GM23338 (cell line): ENCODE results near the gene RNF128. TPM values are rescaled to one million over a fixed set of nuclear protein-coding genes. Genes with fewer than 3 reads are reported as not detected.
A peak's percentile ranks its signal among the peaks of the same experiment; 100 is the strongest.

Experiments
- ATAC-seq: fragments of 200-7000 bp; cut with Tn5 transposase; 3 replicates; pipeline ENCODE4 v1.9.1; 2020
- DNase-seq: peaks from one replicate; pipeline ENCODE4 v3.0.0-alpha.2; 2015; ENCODE audit warnings: low spot score
- H2AFZ ChIP-seq: fragments of 200-600 bp; sonication (generic); 2 replicates; pipeline ENCODE4 v1.8.0; 2016; ENCODE audit warnings: antibody characterized with exemption, mild to moderate bottlenecking, moderate library complexity
- H3F3A ChIP-seq: fragments of 200-600 bp; sonication (generic); replicated peaks from 2 replicates; pipeline ENCODE4 v1.8.0; 2017; ENCODE audit warnings: antibody characterized with exemption, mixed run types, low read depth
- H3K27ac ChIP-seq: fragments of 200-600 bp; sonication (generic); 2 replicates; pipeline ENCODE4 v1.6.1; 2016; ENCODE audit warnings: low read depth
- H3K27me3 ChIP-seq: fragments of 200-600 bp; sonication (generic); 2 replicates; pipeline ENCODE4 v1.8.0; 2016; ENCODE audit warnings: mild to moderate bottlenecking, mixed run types, moderate library complexity; ENCODE audit not compliant: insufficient read depth
- H3K36me3 ChIP-seq: fragments of 200-600 bp; sonication (generic); 2 replicates; pipeline ENCODE4 v1.8.0; 2016; ENCODE audit warnings: mild to moderate bottlenecking; ENCODE audit not compliant: insufficient read depth
- H3K4me1 ChIP-seq: fragments of 200-600 bp; sonication (generic); 2 replicates; pipeline ENCODE4 v1.8.0; 2016; ENCODE audit warnings: mild to moderate bottlenecking, moderate library complexity; ENCODE audit not compliant: insufficient read depth
- H3K4me2 ChIP-seq: fragments of 200-600 bp; sonication (generic); 2 replicates; pipeline ENCODE4 v1.7.1; 2017; ENCODE audit warnings: mixed run types
- H3K4me3 ChIP-seq: fragments of 200-600 bp; sonication (generic); 2 replicates; pipeline ENCODE4 v1.6.1; 2016; ENCODE audit warnings: mixed run types
- H3K79me2 ChIP-seq: fragments of 200-600 bp; sonication (generic); replicated peaks from 2 replicates; pipeline ENCODE4 v1.8.0; 2017; ENCODE audit warnings: mild to moderate bottlenecking; ENCODE audit not compliant: insufficient read depth
- H3K9me2 ChIP-seq: fragments of 200-600 bp; sonication (generic); 2 replicates; pipeline ENCODE4 v1.8.0; 2017; ENCODE audit not compliant: insufficient read depth
- H4K20me1 ChIP-seq: fragments of 200-600 bp; sonication (generic); replicated peaks from 2 replicates; pipeline ENCODE4 v1.8.0; 2017; ENCODE audit warnings: mild to moderate bottlenecking; ENCODE audit not compliant: insufficient read depth
- H3K27ac Mint-ChIP-seq: 2 replicates; pipeline ENCODE4 v1.8.0; 2020; ENCODE audit warnings: inconsistent platforms, mild to moderate bottlenecking, moderate library complexity, mixed read lengths
- H3K27me3 Mint-ChIP-seq: 3 replicates; pipeline ENCODE4 v1.8.0; 2022; ENCODE audit warnings: low read depth, mild to moderate bottlenecking, moderate library complexity, mixed read lengths, inconsistent platforms; ENCODE audit not compliant: insufficient read depth, poor library complexity
- H3K36me3 Mint-ChIP-seq: 3 replicates; pipeline ENCODE4 v1.8.0; 2021; ENCODE audit warnings: low read depth, mild to moderate bottlenecking, inconsistent platforms, moderate library complexity, mixed read lengths
- H3K4me1 Mint-ChIP-seq: 3 replicates; pipeline ENCODE4 v1.8.0; 2020; ENCODE audit warnings: mild to moderate bottlenecking, inconsistent platforms, mixed read lengths
- H3K4me3 Mint-ChIP-seq: 3 replicates; pipeline ENCODE4 v1.8.0; 2021; ENCODE audit warnings: moderate library complexity, mild to moderate bottlenecking, inconsistent platforms, mixed read lengths
- H3K9me3 Mint-ChIP-seq: 3 replicates; pipeline ENCODE4 v1.8.0; 2020; ENCODE audit warnings: moderate library complexity, mild to moderate bottlenecking, inconsistent platforms, mixed read lengths
- JUNB ChIP-seq: IDR thresholded peaks from one replicate; pipeline ENCODE4 v1.6.1; 2016; ENCODE audit warnings: antibody characterized with exemption; ENCODE audit not compliant: unreplicated experiment
- ZNF114 ChIP-seq: fragments of 250-450 bp; sonication (Bioruptor Pico); IDR thresholded peaks from 2 replicates; pipeline ENCODE4 v1.5.0; 2020; ENCODE audit warnings: mild to moderate bottlenecking, moderate library complexity
- ZNF331 ChIP-seq: fragments of 250-450 bp; sonication (Bioruptor Pico); IDR thresholded peaks from 2 replicates; pipeline ENCODE4 v1.5.0; 2020; ENCODE audit warnings: low read depth, mild to moderate bottlenecking, moderate library complexity
- polyA plus RNA-seq: library from polyadenylated mRNA; unstranded; fragments of >200 nt; fragmentation: Nextera tagmentation; extraction: Ambion mirVana; gene quantifications from 2 replicates; pipeline ENCODE4 v1.2.1, GENCODE V29; 2016
- total RNA-seq: library from RNA; depleted of rRNA; stranded (reverse); fragments of >200 nt; shearing (Covaris generic); gene quantifications from 2 replicates; pipeline ENCODE4 v1.2.3, GENCODE V29; 2014
- TF ChIP-seq, protein P1 (sequence below): IDR thresholded peaks from 2 replicates; pipeline ENCODE4 v1.6.1; 2016; ENCODE audit warnings: antibody characterized with exemption
- TF ChIP-seq, protein P2 (sequence below): fragments of 250-450 bp; sonication (Bioruptor Pico); IDR thresholded peaks from 2 replicates; pipeline ENCODE4 v1.5.0; 2020; ENCODE audit warnings: mild to moderate bottlenecking, moderate library complexity
- TF ChIP-seq, protein P3 (sequence below), 2 experiments: fragments of 200-600 bp in 1 of 2; sonication (generic) in 1 of 2; conservative IDR thresholded peaks; 2 replicates each; pipeline versions ENCODE4 v1.5.1 to v1.6.1; 2016 to 2017; ENCODE audit warnings: antibody characterized with exemption in 2 of 2, low read depth in 2 of 2, mild to moderate bottlenecking in 2 of 2, moderate library complexity in 1 of 2
- TF ChIP-seq, protein P4 (sequence below): IDR thresholded peaks from one replicate; pipeline ENCODE4 v1.6.1; 2018; ENCODE audit warnings: antibody characterized with exemption; ENCODE audit not compliant: unreplicated experiment

RNF128 gene
- total and polyA plus RNA-seq, 2 experiments from 2014 or later: 1.2 to 3.2 TPM

DNA sequence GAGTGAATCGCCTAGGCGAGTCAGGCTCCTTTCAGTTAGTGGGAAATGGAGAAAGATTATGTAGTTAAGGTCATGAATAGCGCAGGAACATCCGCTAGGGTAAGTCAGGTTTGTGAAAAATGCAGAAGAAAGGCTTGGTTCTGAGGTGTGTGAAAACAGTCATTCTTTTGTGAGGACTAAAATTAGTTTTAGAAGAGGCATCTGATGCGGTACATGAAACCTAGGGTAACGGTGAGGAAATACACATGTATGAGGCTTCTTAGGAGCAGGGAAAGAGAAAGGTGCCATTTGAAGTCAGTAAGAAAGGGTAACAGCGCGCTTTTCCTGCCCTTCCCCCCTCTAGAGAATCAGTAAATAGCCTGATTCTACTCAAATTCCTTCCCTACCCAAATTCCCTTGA is 570 bp upstream of the RNF128 start:
- peaks cover 6% of the 10 kb centered on the region for H3K4me1 Mint-ChIP-seq
- no peaks in the 10 kb centered on the region for H3K79me2 ChIP-seq
- H3K9me3 Mint-ChIP-seq: no peaks in the 10 kb centered on the region
- H3F3A ChIP-seq: no peaks in the 10 kb centered on the region
- peak overlapping the region; percentile 68 for H3K4me3 ChIP-seq
- peak overlapping the region; percentile 79; the same call in 1 of the 2 replicates for H2AFZ ChIP-seq
- no peak overlapping the region for H3K27ac ChIP-seq
- no peak overlapping the region for H3K27ac Mint-ChIP-seq
- H3K4me2 ChIP-seq: peak overlapping the region; percentile 76
- no peaks in the 10 kb centered on the region for H4K20me1 ChIP-seq
- H3K27me3 ChIP-seq: peaks cover 43% of the 10 kb centered on the region
- H3K4me1 ChIP-seq: peaks cover 7% of the 10 kb centered on the region; the same call in 1 of the 2 replicates
- peaks cover 14% of the 10 kb centered on the region for H3K27me3 Mint-ChIP-seq
- no peaks in the 10 kb centered on the region for H3K36me3 Mint-ChIP-seq
- no peaks in the 10 kb centered on the region for H3K9me2 ChIP-seq
- TF ChIP-seq, protein P1, sequence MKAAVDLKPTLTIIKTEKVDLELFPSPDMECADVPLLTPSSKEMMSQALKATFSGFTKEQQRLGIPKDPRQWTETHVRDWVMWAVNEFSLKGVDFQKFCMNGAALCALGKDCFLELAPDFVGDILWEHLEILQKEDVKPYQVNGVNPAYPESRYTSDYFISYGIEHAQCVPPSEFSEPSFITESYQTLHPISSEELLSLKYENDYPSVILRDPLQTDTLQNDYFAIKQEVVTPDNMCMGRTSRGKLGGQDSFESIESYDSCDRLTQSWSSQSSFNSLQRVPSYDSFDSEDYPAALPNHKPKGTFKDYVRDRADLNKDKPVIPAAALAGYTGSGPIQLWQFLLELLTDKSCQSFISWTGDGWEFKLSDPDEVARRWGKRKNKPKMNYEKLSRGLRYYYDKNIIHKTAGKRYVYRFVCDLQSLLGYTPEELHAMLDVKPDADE: no peak
- no peak for TF ChIP-seq ZNF331
- TF ChIP-seq, protein P2, sequence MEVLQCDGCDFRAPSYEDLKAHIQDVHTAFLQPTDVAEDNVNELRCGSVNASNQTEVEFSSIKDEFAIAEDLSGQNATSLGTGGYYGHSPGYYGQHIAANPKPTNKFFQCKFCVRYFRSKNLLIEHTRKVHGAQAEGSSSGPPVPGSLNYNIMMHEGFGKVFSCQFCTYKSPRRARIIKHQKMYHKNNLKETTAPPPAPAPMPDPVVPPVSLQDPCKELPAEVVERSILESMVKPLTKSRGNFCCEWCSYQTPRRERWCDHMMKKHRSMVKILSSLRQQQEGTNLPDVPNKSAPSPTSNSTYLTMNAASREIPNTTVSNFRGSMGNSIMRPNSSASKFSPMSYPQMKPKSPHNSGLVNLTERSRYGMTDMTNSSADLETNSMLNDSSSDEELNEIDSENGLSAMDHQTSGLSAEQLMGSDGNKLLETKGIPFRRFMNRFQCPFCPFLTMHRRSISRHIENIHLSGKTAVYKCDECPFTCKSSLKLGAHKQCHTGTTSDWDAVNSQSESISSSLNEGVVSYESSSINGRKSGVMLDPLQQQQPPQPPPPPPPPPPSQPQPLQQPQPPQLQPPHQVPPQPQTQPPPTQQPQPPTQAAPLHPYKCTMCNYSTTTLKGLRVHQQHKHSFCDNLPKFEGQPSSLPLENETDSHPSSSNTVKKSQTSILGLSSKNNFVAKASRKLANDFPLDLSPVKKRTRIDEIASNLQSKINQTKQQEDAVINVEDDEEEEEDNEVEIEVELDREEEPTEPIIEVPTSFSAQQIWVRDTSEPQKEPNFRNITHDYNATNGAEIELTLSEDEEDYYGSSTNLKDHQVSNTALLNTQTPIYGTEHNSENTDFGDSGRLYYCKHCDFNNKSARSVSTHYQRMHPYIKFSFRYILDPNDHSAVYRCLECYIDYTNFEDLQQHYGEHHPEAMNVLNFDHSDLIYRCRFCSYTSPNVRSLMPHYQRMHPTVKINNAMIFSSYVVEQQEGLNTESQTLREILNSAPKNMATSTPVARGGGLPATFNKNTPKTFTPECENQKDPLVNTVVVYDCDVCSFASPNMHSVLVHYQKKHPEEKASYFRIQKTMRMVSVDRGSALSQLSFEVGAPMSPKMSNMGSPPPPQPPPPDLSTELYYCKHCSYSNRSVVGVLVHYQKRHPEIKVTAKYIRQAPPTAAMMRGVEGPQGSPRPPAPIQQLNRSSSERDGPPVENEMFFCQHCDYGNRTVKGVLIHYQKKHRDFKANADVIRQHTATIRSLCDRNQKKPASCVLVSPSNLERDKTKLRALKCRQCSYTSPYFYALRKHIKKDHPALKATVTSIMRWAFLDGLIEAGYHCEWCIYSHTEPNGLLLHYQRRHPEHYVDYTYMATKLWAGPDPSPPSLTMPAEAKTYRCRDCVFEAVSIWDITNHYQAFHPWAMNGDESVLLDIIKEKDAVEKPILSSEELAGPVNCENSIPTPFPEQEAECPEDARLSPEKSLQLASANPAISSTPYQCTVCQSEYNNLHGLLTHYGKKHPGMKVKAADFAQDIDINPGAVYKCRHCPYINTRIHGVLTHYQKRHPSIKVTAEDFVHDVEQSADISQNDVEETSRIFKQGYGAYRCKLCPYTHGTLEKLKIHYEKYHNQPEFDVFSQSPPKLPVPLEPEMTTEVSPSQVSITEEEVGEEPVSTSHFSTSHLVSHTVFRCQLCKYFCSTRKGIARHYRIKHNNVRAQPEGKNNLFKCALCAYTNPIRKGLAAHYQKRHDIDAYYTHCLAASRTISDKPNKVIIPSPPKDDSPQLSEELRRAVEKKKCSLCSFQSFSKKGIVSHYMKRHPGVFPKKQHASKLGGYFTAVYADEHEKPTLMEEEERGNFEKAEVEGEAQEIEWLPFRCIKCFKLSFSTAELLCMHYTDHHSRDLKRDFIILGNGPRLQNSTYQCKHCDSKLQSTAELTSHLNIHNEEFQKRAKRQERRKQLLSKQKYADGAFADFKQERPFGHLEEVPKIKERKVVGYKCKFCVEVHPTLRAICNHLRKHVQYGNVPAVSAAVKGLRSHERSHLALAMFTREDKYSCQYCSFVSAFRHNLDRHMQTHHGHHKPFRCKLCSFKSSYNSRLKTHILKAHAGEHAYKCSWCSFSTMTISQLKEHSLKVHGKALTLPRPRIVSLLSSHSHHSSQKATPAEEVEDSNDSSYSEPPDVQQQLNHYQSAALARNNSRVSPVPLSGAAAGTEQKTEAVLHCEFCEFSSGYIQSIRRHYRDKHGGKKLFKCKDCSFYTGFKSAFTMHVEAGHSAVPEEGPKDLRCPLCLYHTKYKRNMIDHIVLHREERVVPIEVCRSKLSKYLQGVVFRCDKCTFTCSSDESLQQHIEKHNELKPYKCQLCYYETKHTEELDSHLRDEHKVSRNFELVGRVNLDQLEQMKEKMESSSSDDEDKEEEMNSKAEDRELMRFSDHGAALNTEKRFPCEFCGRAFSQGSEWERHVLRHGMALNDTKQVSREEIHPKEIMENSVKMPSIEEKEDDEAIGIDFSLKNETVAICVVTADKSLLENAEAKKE (CRISPR knock-in tag): no peak
- H3K36me3 ChIP-seq: no peaks in the 10 kb centered on the region
- ATAC-seq (no peak; the same call in 2 of the 3 replicates), DNase-seq (peak; percentile 27)
- H3K4me3 Mint-ChIP-seq: peak overlapping the region; percentile 80

DNA sequence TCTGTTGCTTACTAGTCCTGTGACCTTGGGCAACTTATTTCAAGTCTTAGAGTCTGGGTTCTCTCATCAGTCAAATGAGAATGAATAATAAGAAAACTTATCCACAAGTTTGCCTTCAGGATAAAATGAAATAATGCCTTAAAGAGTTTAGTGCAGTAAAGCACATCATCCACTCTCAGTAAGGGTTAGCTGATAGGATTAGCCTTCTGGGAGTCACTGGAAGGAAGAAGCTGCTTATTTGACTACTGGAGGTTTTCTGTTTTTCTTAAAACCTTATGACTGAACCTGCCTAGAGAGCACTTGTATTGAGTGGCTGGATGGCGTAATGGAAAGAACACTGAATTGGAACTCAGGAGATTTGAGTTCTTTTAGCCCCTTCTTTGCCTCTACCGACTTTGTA is 1.8 kb downstream of the RNF128 start:
- H3K36me3 Mint-ChIP-seq: no peaks in the 10 kb centered on the region
- Histone ChIP-seq H3K79me2 (no peaks in the 10 kb centered on the region), H3K4me2 (peak overlapping the region; percentile 76), H3K36me3 (no peaks in the 10 kb centered on the region), H3K27me3 (peaks cover 43% of the 10 kb centered on the region), H2AFZ (no peak overlapping the region), H3F3A (no peaks in the 10 kb centered on the region), H3K4me1 (peaks cover 7% of the 10 kb centered on the region; the same call in 1 of the 2 replicates), H3K4me3 (peak overlapping the region; percentile 68; the same call in 1 of the 2 replicates), H3K27ac (no peak overlapping the region), H3K9me2 (no peaks in the 10 kb centered on the region), H4K20me1 (no peaks in the 10 kb centered on the region)
- H3K27ac Mint-ChIP-seq: no peak overlapping the region
- no peak for ATAC-seq
- H3K27me3 Mint-ChIP-seq: peaks cover 14% of the 10 kb centered on the region
- no peaks in the 10 kb centered on the region for H3K9me3 Mint-ChIP-seq
- no peak overlapping the region for H3K4me3 Mint-ChIP-seq
- peaks cover 8% of the 10 kb centered on the region for H3K4me1 Mint-ChIP-seq
- no peak for DNase-seq
- TF ChIP-seq, protein P1: no peak
- TF ChIP-seq JUNB (no peak), ZNF114 (CRISPR knock-in tag) (no peak), ZNF331 (no peak)
- TF ChIP-seq, protein P3, sequence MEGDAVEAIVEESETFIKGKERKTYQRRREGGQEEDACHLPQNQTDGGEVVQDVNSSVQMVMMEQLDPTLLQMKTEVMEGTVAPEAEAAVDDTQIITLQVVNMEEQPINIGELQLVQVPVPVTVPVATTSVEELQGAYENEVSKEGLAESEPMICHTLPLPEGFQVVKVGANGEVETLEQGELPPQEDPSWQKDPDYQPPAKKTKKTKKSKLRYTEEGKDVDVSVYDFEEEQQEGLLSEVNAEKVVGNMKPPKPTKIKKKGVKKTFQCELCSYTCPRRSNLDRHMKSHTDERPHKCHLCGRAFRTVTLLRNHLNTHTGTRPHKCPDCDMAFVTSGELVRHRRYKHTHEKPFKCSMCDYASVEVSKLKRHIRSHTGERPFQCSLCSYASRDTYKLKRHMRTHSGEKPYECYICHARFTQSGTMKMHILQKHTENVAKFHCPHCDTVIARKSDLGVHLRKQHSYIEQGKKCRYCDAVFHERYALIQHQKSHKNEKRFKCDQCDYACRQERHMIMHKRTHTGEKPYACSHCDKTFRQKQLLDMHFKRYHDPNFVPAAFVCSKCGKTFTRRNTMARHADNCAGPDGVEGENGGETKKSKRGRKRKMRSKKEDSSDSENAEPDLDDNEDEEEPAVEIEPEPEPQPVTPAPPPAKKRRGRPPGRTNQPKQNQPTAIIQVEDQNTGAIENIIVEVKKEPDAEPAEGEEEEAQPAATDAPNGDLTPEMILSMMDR (conservative IDR thresholded peaks at IDR 0.05; ENCODE audit: low read depth in 2 of 2): no peak
- TF ChIP-seq, protein P4, sequence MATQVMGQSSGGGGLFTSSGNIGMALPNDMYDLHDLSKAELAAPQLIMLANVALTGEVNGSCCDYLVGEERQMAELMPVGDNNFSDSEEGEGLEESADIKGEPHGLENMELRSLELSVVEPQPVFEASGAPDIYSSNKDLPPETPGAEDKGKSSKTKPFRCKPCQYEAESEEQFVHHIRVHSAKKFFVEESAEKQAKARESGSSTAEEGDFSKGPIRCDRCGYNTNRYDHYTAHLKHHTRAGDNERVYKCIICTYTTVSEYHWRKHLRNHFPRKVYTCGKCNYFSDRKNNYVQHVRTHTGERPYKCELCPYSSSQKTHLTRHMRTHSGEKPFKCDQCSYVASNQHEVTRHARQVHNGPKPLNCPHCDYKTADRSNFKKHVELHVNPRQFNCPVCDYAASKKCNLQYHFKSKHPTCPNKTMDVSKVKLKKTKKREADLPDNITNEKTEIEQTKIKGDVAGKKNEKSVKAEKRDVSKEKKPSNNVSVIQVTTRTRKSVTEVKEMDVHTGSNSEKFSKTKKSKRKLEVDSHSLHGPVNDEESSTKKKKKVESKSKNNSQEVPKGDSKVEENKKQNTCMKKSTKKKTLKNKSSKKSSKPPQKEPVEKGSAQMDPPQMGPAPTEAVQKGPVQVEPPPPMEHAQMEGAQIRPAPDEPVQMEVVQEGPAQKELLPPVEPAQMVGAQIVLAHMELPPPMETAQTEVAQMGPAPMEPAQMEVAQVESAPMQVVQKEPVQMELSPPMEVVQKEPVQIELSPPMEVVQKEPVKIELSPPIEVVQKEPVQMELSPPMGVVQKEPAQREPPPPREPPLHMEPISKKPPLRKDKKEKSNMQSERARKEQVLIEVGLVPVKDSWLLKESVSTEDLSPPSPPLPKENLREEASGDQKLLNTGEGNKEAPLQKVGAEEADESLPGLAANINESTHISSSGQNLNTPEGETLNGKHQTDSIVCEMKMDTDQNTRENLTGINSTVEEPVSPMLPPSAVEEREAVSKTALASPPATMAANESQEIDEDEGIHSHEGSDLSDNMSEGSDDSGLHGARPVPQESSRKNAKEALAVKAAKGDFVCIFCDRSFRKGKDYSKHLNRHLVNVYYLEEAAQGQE: no peak
